GM10266 (cell line): ENCODE measurements around the gene GGA1.

ENCODE experiments used
- DNase-seq: peaks from one replicate; pipeline ENCODE4 v3.0.0; 2012; ENCODE audit errors: extremely low spot score
- CTCF ChIP-seq: IDR thresholded peaks from 2 replicates; pipeline ENCODE4 v1.5.1; 2012; ENCODE audit warnings: mild to moderate bottlenecking, low read depth; ENCODE audit not compliant: control insufficient read depth, insufficient read depth; ENCODE audit errors: missing control alignments

The GGA1 gene

DNA sequence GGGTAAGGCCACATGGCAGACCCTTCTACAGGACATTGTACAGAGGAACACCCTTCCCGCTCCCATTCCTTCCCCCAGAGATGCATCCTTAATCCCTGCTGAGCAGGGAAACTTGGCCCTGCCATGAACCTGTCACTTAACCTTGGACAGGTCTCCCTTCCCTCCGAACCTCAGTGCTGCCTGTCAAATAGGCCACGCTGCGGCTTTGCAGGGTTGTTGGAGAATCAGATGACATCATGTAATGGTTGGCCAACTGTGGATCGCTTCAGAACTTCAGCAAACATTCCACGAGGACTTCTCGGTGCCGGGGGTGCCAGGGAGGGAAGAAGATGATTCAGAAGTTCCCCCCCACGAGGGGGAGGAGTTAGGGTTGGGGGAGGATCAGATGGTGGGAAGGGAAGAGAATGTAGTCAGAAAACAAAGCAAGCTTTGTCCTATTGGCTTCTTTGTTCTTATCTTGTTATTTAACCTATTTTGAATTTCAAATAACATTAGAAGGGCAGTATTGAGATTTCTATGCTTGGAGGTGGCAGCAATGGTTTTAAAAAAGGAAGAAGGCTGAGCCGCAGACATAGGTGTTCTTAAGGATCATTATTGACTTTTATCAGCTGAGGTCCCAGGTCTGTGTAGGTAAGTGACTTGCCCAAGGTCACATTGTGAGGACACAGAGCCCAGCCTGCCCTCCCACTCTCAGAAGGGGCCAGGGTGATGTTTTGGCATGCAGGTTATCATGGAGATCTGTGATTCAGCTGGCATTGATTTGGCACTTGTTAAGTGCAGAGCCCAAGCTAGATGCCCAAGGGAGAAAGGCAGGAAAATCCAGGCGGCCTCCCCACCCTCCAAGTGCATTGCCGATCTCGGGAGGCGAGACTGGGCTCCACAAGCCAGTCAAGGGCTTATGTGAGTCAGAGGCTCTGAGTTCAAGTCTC lies 45.2 kb upstream of the GGA1 start:
- no peak for TF ChIP-seq CTCF
- no peak for DNase-seq

- no peak for DNase-seq
- TF ChIP-seq CTCF, result no peak
Measured at GRCh38 chr22:37564111-37564711, 44.4 kb upstream of the GGA1 start.

DNA sequence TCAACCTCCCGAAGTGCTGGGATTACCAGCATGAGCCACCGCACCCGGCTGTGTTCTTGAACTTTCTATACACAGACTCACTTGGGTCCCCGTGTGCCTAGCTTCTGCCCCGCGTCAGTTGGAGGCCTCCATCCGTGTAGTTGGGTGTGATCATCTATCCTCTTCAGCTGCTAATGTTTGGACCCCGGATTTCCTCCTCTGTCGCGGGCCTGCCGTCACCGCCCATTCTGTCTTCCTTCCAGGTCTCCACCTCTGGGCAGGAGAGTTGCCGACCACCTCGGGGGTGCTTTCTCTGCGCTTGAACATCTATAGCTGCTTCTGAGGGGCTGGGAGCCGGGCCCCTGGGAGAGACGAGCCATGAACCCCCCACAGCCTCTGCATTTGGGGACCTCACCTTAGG lies 42.8 kb upstream of the GGA1 start:
- no peak for DNase-seq
- TF ChIP-seq CTCF, result no peak

DNA sequence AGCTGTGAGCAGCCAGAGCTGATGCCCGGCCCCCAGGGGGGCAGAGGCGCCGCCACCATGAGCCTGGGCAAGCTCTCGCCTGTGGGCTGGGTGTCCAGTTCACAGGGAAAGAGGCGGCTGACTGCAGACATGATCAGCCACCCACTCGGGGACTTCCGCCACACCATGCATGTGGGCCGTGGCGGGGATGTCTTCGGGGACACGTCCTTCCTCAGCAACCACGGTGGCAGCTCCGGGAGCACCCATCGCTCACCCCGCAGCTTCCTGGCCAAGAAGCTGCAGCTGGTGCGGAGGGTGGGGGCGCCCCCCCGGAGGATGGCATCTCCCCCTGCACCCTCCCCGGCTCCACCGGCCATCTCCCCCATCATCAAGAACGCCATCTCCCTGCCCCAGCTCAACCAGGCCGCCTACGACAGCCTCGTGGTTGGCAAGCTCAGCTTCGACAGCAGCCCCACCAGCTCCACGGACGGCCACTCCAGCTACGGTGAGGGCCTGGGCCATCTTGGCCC lies 42.3 kb upstream of the GGA1 start:
- no peak for TF ChIP-seq CTCF
- peak; percentile 47 for DNase-seq

GRCh38 chr22:37566903-37567798 lies 41.5 kb upstream of the GGA1 start:
- TF ChIP-seq CTCF, result peak; percentile 97

DNA sequence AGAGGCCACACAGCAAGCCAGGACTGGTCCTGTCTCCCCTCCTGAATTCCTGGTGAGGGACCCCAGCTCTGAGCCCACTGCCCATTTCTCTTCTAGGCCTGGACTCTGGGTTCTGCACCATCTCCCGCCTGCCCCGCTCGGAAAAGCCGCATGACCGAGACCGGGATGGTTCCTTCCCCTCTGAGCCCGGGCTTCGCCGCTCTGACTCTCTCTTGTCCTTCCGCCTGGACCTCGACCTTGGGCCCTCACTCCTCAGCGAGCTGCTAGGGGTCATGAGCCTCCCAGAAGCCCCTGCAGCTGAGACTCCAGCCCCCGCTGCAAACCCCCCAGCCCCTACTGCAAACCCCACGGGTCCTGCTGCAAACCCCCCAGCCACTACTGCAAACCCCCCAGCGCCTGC lies 40.6 kb upstream of the GGA1 start:
- DNase-seq, result no peak
- no peak for TF ChIP-seq CTCF

More at GRCh38 chr22:37566903-37567798, 41.5 kb upstream of the GGA1 start:
- peak; percentile 90 for DNase-seq
